Measurements from ENCODE around the gene CIB4.

The CIB4 gene

DNA sequence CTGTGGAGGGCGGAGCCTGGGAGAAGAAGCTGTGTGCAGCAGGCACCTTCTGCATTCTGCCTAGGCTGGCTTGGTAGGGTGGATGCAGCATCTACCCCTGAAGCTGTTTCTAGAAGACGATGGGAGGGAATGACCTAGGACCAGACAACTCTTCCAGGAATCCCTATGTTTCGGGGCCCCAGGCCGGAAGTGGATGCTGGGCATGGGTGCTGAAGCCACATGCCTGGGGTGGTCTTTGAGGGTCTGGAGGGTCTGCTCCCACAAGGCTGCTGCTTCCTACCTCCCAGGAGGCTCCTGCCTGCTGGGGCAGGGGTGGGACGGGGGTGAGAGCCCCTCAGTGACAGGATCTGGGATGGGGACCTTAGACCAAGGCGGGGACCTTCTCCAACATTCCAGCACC lies 61.0 kb downstream of the CIB4 start:
- TF ChIP-seq CREB1 (IDR thresholded peaks at IDR 0.05; ENCODE audit: low read depth) (no peak), TAF1 (IDR thresholded peaks at IDR 0.05; ENCODE audit: low read depth) (no peak), EP300 (IDR thresholded peaks at IDR 0.05; ENCODE audit: borderline replicate concordance) (no peak), YY1 (IDR thresholded peaks at IDR 0.05; ENCODE audit: low read depth) (no peak), EGR1 (IDR thresholded peaks at IDR 0.05) (no peak)
- TF ChIP-seq, protein P1, sequence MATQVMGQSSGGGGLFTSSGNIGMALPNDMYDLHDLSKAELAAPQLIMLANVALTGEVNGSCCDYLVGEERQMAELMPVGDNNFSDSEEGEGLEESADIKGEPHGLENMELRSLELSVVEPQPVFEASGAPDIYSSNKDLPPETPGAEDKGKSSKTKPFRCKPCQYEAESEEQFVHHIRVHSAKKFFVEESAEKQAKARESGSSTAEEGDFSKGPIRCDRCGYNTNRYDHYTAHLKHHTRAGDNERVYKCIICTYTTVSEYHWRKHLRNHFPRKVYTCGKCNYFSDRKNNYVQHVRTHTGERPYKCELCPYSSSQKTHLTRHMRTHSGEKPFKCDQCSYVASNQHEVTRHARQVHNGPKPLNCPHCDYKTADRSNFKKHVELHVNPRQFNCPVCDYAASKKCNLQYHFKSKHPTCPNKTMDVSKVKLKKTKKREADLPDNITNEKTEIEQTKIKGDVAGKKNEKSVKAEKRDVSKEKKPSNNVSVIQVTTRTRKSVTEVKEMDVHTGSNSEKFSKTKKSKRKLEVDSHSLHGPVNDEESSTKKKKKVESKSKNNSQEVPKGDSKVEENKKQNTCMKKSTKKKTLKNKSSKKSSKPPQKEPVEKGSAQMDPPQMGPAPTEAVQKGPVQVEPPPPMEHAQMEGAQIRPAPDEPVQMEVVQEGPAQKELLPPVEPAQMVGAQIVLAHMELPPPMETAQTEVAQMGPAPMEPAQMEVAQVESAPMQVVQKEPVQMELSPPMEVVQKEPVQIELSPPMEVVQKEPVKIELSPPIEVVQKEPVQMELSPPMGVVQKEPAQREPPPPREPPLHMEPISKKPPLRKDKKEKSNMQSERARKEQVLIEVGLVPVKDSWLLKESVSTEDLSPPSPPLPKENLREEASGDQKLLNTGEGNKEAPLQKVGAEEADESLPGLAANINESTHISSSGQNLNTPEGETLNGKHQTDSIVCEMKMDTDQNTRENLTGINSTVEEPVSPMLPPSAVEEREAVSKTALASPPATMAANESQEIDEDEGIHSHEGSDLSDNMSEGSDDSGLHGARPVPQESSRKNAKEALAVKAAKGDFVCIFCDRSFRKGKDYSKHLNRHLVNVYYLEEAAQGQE (IDR thresholded peaks at IDR 0.05; ENCODE audit: low read depth) = no peak
- TF ChIP-seq, protein P2, sequence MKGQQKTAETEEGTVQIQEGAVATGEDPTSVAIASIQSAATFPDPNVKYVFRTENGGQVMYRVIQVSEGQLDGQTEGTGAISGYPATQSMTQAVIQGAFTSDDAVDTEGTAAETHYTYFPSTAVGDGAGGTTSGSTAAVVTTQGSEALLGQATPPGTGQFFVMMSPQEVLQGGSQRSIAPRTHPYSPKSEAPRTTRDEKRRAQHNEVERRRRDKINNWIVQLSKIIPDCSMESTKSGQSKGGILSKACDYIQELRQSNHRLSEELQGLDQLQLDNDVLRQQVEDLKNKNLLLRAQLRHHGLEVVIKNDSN (IDR thresholded peaks at IDR 0.05) = no peak
- TF ChIP-seq, protein P3, sequence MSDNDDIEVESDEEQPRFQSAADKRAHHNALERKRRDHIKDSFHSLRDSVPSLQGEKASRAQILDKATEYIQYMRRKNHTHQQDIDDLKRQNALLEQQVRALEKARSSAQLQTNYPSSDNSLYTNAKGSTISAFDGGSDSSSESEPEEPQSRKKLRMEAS (IDR thresholded peaks at IDR 0.05) = no peak

DNA sequence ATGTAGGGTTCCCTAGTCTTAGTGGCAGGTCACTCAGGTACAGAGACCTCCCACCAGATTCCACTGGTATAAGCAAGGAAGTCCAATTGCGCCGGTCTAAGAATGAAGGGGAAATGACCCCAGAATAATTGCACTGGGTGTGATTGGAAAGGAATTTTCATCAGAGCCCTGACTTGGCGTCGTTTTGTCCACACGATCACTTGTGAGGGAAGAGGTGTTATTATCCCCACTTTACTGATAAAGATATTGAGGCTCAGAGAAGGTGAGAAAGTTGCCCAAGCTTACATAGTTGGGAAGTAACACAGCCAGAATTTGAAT lies 61.5 kb downstream of the CIB4 start:
- no peak for TF ChIP-seq CREB1 (IDR thresholded peaks at IDR 0.05; ENCODE audit: low read depth)
- no peak for TF ChIP-seq EGR1 (IDR thresholded peaks at IDR 0.05)

DNA sequence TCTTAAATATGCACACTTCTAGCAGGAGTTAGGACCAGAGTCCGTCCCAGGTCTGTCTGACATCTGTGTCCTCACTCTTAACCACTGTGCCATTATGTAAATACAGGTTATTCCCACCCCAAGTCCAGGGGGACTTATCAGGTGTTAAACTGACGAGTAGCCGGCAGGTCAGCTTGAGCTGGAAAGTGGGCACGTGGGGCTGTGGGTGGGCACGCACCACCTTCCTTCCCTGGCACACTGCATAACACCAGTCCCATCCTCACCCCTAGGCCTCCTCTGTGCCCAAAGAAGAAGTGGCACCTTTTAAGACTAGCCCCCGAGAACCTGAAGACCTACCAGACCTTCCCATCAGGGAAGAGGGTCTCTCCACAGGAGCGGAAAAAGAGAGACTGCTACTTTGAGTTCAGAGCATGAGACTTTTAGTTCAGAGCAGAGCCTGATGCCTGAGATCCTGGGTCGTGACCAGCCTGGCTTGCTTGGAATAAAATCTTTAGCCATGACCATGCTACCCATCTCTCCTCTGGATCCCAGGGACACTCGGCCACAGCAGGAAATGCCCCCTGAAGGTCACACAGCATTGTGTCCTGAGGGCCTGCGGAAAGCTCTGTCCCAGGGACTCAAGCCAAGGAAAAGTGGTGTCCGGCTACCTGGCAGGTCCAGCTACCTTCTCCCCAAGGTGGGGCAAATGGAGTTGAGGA lies 62.0 kb downstream of the CIB4 start:
- TF ChIP-seq ZBTB7A (IDR thresholded peaks at IDR 0.05; ENCODE audit: low read depth) = no peak
- no peak for TF ChIP-seq CEBPB (IDR thresholded peaks at IDR 0.05)
- TF ChIP-seq, protein P3 (IDR thresholded peaks at IDR 0.05) = no peak
- TF ChIP-seq, protein P2 (IDR thresholded peaks at IDR 0.05) = no peak
- TF ChIP-seq CREB1 (IDR thresholded peaks at IDR 0.05; ENCODE audit: low read depth) = no peak
- no peak for TF ChIP-seq EGR1 (IDR thresholded peaks at IDR 0.05)

DNA sequence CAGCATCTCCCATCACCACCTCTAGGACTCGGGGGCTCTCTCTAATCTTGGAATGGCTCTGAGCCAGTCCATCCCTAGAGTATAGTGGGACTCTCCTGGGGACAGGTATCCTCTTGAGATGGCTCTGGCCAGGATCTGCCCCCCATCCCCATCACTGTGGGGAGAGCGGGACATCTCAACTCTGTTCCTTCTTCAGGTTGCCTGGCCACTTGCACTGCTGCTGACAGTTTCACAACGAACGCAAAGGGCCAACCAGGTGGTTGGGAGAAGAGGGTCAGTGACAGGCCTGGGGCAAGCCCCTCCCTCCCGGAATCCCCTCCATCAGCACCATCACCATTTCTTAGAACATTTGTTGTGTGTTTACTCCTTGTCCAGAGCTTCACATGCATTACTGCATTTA lies 62.6 kb downstream of the CIB4 start:
- no peak for TF ChIP-seq EP300 (IDR thresholded peaks at IDR 0.05; ENCODE audit: borderline replicate concordance)
- TF ChIP-seq, protein P3 (IDR thresholded peaks at IDR 0.05) = no peak
- no peak for TF ChIP-seq TAF1 (IDR thresholded peaks at IDR 0.05; ENCODE audit: low read depth)
- TF ChIP-seq EGR1 (IDR thresholded peaks at IDR 0.05) = no peak
- no peak for TF ChIP-seq RAD21 (IDR thresholded peaks at IDR 0.05; ENCODE audit: low read depth)
- no peak for TF ChIP-seq FOXM1 (IDR thresholded peaks at IDR 0.05; ENCODE audit: borderline replicate concordance, low read depth)
- TF ChIP-seq, protein P1 (IDR thresholded peaks at IDR 0.05; ENCODE audit: low read depth) = no peak
- TF ChIP-seq CEBPB (IDR thresholded peaks at IDR 0.05) = no peak
- no peak for TF ChIP-seq ZBTB7A (IDR thresholded peaks at IDR 0.05; ENCODE audit: low read depth)
- no peak for TF ChIP-seq YY1 (IDR thresholded peaks at IDR 0.05; ENCODE audit: low read depth)

DNA sequence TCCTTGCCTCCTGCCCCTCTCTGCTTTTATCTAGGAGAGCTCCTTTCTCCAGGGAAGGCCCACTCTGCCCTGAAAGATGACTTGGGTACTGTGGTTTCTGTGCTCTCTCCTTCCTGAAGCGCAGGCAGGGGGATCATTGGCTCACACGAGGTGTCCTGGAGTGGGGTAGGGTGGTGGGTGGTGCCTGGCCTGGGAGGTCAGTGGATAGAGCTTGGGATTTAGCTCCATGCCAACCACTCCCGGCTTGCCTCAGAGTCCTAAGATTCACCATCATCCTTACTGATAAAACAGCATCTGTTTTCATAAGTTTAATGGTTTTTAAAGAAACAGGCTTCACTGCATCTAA lies 63.1 kb downstream of the CIB4 start:
- TF ChIP-seq CREB1 (IDR thresholded peaks at IDR 0.05; ENCODE audit: low read depth) (no peak), EP300 (IDR thresholded peaks at IDR 0.05; ENCODE audit: borderline replicate concordance) (no peak), RAD21 (IDR thresholded peaks at IDR 0.05; ENCODE audit: low read depth) (no peak), EGR1 (IDR thresholded peaks at IDR 0.05) (no peak), CEBPB (IDR thresholded peaks at IDR 0.05) (no peak), TAF1 (IDR thresholded peaks at IDR 0.05; ENCODE audit: low read depth) (no peak), YY1 (IDR thresholded peaks at IDR 0.05; ENCODE audit: low read depth) (no peak)
- TF ChIP-seq, protein P3 (IDR thresholded peaks at IDR 0.05) = no peak
- TF ChIP-seq, protein P1 (IDR thresholded peaks at IDR 0.05; ENCODE audit: low read depth) = no peak
- TF ChIP-seq, protein P2 (IDR thresholded peaks at IDR 0.05) = no peak
